ENCODE data around the gene UCKL1.

The UCKL1 gene

GRCh38 chr20:63913768-63914167 is 42.4 kb downstream of the UCKL1 start:
- TF ChIP-seq CTCF (IDR thresholded peaks at IDR 0.05; ENCODE audit: low read depth, low read length, missing control alignments): no peak

GRCh38 chr20:63911176-63911575 is 45.0 kb downstream of the UCKL1 start:
- no peak for TF ChIP-seq CTCF (IDR thresholded peaks at IDR 0.05; ENCODE audit: low read depth, low read length, missing control alignments)
- DNase-seq (ENCODE audit: low read depth): no peak
- no peak overlapping the region for H3K4me3 ChIP-seq (ENCODE audit: low read depth, low read length)

More at GRCh38 chr20:63913768-63914167, 42.4 kb downstream of the UCKL1 start:
- no peak for DNase-seq (ENCODE audit: low read depth)
- H3K4me3 ChIP-seq (ENCODE audit: low read depth, low read length): no peak overlapping the region

- H3K4me3 ChIP-seq (ENCODE audit: low read depth, low read length): no peak overlapping the region
- DNase-seq (ENCODE audit: low read depth): no peak
- TF ChIP-seq CTCF (IDR thresholded peaks at IDR 0.05; ENCODE audit: low read depth, low read length, missing control alignments): no peak
These were observed 48.1 kb downstream of the UCKL1 start for GRCh38 chr20:63908008-63908682.

GRCh38 chr20:63903796-63904561 is 52.2 kb downstream of the UCKL1 start:
- no peak for DNase-seq (ENCODE audit: low read depth)
- no peak for TF ChIP-seq CTCF (IDR thresholded peaks at IDR 0.05; ENCODE audit: low read depth, low read length, missing control alignments)

GRCh38 chr20:63900413-63900812 is 55.8 kb downstream of the UCKL1 start:
- DNase-seq (ENCODE audit: low read depth): no peak
- H3K4me3 ChIP-seq (ENCODE audit: low read depth, low read length): no peak overlapping the region
- no peak for TF ChIP-seq CTCF (IDR thresholded peaks at IDR 0.05; ENCODE audit: low read depth, low read length, missing control alignments)

More at GRCh38 chr20:63903796-63904561, 52.2 kb downstream of the UCKL1 start:
- no peak overlapping the region for H3K4me3 ChIP-seq (ENCODE audit: low read depth, low read length)

- no peak for TF ChIP-seq CTCF (IDR thresholded peaks at IDR 0.05; ENCODE audit: low read depth, low read length, missing control alignments)
- DNase-seq (ENCODE audit: low read depth): no peak
- no peak overlapping the region for H3K4me3 ChIP-seq (ENCODE audit: low read depth, low read length)
These were observed 57.2 kb downstream of the UCKL1 start for GRCh38 chr20:63898882-63899558.
